Fibroblast of lung (primary cell): ENCODE results near the gene MYH10.

ENCODE experiments used
- EZH2 ChIP-seq: IDR thresholded peaks from 2 replicates; pipeline ENCODE4 v1.5.1; 2012; ENCODE audit warnings: low read length, control low read depth, mild to moderate bottlenecking; ENCODE audit errors: missing control alignments
- TF ChIP-seq, protein P1 (sequence below), 2 donors: IDR thresholded peaks in 1 of 2; conservative IDR thresholded peaks in 1 of 2; 1 replicate in 1 of 2; 2 replicates in 1 of 2; pipeline ENCODE4 v1.5.1; 2011 to 2012; ENCODE audit warnings: low read length in 2 of 2, control low read depth in 1 of 2, inconsistent platforms in 1 of 2, low read depth in 1 of 2, mild to moderate bottlenecking in 1 of 2

DNA sequence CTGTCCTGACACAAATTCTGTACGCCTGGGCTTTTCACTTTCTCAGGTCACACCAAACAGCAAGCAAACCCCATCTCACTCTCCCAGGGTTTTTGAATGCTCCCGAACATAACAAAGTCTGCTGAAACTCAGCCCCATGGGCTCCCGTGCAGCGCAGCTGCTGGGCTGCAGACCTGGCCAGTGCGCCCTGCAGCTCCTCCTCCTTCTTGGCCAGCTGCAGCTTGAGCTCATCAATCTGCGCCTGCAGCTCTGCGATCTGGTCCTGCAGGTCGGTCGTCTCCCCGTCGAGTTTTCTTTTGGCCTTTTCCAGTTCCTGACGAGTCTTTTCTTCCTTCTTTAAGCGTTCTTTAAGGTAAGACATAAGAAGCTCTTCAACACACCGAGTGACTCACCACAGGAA lies 124.4 kb downstream of the MYH10 start:
- TF ChIP-seq EZH2, result no peak
- TF ChIP-seq, protein P1, sequence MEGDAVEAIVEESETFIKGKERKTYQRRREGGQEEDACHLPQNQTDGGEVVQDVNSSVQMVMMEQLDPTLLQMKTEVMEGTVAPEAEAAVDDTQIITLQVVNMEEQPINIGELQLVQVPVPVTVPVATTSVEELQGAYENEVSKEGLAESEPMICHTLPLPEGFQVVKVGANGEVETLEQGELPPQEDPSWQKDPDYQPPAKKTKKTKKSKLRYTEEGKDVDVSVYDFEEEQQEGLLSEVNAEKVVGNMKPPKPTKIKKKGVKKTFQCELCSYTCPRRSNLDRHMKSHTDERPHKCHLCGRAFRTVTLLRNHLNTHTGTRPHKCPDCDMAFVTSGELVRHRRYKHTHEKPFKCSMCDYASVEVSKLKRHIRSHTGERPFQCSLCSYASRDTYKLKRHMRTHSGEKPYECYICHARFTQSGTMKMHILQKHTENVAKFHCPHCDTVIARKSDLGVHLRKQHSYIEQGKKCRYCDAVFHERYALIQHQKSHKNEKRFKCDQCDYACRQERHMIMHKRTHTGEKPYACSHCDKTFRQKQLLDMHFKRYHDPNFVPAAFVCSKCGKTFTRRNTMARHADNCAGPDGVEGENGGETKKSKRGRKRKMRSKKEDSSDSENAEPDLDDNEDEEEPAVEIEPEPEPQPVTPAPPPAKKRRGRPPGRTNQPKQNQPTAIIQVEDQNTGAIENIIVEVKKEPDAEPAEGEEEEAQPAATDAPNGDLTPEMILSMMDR (conservative IDR thresholded peaks at IDR 0.05 in 1 of 2, IDR thresholded peaks at IDR 0.05 in 1 of 2; ENCODE audit: low read depth in 1 of 2, low read length in 2 of 2), result no peak
